ENCODE measurements around the gene GP1BB.

DNA sequence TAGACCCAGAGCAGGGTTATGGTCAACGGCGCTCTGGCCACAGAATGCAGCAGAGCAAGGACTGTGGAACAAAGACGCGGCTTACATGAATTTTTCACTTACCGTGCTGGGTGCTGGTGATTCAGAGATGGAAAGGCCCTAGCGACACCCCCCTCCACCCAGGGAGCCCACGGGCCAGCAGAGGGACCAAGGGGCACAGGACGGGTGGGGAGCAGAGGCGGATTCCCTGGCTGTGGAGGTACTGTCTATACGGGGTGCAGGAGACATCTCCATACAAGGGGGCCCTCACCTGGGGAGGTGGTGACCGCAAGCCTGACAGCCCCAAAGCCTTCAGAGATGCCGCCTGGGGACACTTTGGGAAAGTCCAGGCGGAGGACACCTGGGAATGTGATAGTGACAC lies 10.1 kb upstream of the GP1BB start:
- no peak for TF ChIP-seq NFYB (CRISPR knock-in tag; conservative IDR thresholded peaks at IDR 0.05; ENCODE audit: low read depth)
- TF ChIP-seq, protein P1, sequence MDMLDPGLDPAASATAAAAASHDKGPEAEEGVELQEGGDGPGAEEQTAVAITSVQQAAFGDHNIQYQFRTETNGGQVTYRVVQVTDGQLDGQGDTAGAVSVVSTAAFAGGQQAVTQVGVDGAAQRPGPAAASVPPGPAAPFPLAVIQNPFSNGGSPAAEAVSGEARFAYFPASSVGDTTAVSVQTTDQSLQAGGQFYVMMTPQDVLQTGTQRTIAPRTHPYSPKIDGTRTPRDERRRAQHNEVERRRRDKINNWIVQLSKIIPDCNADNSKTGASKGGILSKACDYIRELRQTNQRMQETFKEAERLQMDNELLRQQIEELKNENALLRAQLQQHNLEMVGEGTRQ (CRISPR knock-in tag; IDR thresholded peaks at IDR 0.05): no peak
- TF ChIP-seq, protein P2, sequence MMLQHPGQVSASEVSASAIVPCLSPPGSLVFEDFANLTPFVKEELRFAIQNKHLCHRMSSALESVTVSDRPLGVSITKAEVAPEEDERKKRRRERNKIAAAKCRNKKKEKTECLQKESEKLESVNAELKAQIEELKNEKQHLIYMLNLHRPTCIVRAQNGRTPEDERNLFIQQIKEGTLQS (CRISPR knock-in tag; conservative IDR thresholded peaks at IDR 0.05): no peak
- TF ChIP-seq CREB1 (CRISPR knock-in tag; IDR thresholded peaks at IDR 0.05): no peak
- TF ChIP-seq, protein P3, sequence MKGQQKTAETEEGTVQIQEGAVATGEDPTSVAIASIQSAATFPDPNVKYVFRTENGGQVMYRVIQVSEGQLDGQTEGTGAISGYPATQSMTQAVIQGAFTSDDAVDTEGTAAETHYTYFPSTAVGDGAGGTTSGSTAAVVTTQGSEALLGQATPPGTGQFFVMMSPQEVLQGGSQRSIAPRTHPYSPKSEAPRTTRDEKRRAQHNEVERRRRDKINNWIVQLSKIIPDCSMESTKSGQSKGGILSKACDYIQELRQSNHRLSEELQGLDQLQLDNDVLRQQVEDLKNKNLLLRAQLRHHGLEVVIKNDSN (CRISPR knock-in tag; IDR thresholded peaks at IDR 0.05): no peak
- TF ChIP-seq IRF2 (CRISPR knock-in tag; IDR thresholded peaks at IDR 0.05; ENCODE audit: borderline replicate concordance, low read depth): no peak
- TF ChIP-seq, protein P4, sequence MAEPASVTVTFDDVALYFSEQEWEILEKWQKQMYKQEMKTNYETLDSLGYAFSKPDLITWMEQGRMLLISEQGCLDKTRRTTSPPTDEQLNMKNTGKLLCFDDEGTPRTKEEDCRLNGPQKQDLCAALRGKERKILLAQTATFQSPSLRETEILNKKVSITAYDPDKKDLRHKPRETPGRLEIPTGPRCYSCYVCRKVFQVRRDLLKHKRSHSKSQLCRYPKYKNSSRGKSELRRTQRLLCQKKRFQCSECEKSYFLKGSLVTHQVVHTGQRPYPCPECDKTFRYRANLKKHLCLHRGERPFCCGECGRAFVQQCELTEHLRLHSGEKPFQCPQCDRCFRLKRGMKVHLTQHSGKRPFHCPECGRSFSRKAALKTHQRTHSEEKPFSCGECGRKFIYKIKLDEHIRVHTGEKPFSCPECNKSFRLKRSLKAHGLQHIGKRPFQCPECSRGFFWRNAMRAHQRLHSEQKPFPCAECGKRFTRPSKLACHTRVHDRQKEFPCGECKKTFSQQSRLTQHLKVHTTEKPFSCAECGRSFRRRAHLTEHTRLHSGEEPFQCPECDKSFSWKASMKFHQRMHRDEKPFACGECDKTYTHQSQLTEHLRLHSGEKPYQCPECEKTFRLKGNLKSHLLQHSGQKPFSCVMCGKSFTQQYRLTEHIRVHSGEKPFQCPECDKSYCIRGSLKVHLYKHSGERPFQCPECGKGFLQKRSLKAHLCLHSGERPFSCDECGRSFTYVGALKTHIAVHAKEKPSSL (CRISPR knock-in tag; conservative IDR thresholded peaks at IDR 0.05): no peak
- TF ChIP-seq, protein P5, sequence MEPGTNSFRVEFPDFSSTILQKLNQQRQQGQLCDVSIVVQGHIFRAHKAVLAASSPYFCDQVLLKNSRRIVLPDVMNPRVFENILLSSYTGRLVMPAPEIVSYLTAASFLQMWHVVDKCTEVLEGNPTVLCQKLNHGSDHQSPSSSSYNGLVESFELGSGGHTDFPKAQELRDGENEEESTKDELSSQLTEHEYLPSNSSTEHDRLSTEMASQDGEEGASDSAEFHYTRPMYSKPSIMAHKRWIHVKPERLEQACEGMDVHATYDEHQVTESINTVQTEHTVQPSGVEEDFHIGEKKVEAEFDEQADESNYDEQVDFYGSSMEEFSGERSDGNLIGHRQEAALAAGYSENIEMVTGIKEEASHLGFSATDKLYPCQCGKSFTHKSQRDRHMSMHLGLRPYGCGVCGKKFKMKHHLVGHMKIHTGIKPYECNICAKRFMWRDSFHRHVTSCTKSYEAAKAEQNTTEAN (CRISPR knock-in tag; IDR thresholded peaks at IDR 0.05): no peak
- TF ChIP-seq, protein P6, sequence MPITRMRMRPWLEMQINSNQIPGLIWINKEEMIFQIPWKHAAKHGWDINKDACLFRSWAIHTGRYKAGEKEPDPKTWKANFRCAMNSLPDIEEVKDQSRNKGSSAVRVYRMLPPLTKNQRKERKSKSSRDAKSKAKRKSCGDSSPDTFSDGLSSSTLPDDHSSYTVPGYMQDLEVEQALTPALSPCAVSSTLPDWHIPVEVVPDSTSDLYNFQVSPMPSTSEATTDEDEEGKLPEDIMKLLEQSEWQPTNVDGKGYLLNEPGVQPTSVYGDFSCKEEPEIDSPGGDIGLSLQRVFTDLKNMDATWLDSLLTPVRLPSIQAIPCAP (CRISPR knock-in tag; IDR thresholded peaks at IDR 0.05): no peak

All from WTC11 (cell line).